Stimulated activated CD8-positive, alpha-beta memory T cell treated with anti-CD3 and anti-CD28 coated beads, Interleukin-7, amount 100 ng/mL, for 24 hours (primary cell): ENCODE measurements around the gene HMBS.
"Not testable (repeated sequence)": the region's sequence is repeated elsewhere in the genome, so short reads cannot be mapped to it uniquely, and the experiment has no call there.

ENCODE experiments used
- DNase-seq: peaks from one replicate; pipeline ENCODE4 v3.0.0-alpha.2; 2020; ENCODE audit warnings: low read depth

Gene HMBS

DNA sequence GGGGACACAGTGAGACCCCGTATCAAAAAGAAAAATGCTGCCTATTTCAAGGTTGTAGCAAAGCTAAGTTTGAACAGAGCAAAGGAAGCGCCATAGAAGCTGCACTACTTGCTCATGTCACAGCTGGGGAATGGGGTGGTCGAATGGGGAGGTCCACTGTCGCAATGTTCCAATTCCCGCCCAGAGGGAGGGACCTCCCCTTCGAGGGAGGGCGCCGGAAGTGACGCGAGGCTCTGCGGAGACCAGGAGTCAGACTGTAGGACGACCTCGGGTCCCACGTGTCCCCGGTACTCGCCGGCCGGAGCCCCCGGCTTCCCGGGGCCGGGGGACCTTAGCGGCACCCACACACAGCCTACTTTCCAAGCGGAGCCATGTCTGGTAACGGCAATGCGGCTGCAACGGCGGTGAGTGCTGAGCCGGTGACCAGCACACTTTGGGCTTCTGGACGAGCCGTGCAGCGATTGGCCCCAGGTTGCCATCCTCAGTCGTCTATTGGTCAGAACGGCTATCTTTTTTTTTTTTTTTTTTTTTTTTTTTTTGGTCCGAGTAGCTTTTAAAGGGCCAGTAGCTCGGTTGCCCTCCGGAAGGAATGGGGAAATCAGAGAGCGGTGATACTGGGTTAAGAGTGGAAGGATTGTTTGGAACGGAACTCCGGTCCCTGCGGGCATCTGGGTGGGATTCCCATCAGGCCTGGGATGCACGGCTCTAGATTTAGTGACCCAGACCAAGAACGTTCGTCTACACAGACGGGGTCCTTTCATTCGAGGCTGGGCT is at the start of gene HMBS:
Gene HMBS (plus strand): TSS at position 219 of the 774 bp plus-strand sequence. CDS start 153 bp downstream, at position 372.
- DNase-seq, result peak; percentile 81

- no peak for DNase-seq
Measured at GRCh38 chr11:119038884-119039283, 45.8 kb upstream of the HMBS start.

GRCh38 chr11:119039471-119039870 is 45.2 kb upstream of the HMBS start:
- DNase-seq, result not testable (repeated sequence)

- no peak for DNase-seq
Measured at GRCh38 chr11:119041821-119042514, 42.7 kb upstream of the HMBS start.

- no peak for DNase-seq
Measured at GRCh38 chr11:119042927-119043326, 41.8 kb upstream of the HMBS start.

- no peak for DNase-seq
Measured at GRCh38 chr11:119044708-119045107, 40.0 kb upstream of the HMBS start.

DNA sequence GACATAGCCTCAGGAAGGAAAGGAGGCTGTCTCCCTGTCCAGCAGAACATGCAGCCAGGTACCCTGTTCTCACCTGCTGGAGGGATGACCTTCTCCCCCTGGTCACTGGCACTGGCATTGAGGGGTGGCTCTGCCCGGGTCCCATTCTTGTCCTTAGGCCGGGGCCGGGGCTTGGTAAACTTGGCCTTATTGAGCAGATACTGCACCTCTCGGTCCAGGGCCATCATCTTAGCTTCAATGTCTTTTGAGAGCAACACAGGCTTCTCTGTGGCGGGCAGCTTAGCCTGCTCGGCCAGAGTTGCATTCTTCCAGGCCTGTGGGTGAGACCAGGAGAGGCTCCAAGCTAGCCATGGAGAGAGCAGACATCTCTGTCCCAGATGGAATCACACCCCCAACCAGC is 38.2 kb upstream of the HMBS start:
- no peak for DNase-seq

DNA sequence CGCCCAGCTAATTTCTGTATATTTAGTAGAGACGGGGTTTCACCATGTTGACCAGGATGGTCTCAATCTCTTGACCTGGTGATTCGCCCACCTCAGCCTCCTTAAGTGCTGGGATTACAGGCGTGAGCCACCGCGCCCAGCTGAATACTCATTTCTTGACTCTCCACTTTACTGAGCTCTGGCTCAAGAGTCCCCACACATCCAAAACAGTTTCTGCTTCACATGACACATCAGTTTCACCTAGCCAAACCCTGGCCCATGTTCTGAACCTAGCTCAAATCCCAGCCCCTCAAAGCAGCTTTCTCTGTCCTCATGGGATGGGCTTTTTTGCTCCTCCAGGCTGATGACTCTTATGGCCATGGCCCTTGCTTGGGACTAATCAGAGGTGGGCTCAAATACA is 37.5 kb upstream of the HMBS start:
- no peak for DNase-seq

DNA sequence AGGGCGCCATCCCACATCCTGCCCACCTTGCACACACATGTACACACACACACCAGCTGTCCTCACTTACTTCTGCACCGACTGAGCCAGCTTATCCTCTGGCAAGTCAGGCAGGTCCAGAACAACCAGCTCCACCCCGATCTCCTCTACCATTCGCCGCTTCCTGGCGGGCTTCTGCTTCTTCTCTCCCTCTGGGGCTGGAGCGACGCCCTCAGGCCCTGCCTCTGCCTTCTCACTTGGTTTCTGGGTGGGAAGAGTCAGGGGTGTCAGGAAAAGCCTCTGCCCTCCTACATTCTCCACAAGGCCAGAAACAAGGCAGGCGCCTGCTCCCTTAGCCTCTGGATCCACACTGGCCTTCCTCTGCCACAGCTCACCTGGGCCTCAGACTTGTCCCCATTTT is 36.0 kb upstream of the HMBS start:
- DNase-seq, result no peak

- no peak for DNase-seq
Measured at GRCh38 chr11:119049081-119049480, 35.6 kb upstream of the HMBS start.

- no peak for DNase-seq
Measured at GRCh38 chr11:119051440-119052162, 33.1 kb upstream of the HMBS start.

DNA sequence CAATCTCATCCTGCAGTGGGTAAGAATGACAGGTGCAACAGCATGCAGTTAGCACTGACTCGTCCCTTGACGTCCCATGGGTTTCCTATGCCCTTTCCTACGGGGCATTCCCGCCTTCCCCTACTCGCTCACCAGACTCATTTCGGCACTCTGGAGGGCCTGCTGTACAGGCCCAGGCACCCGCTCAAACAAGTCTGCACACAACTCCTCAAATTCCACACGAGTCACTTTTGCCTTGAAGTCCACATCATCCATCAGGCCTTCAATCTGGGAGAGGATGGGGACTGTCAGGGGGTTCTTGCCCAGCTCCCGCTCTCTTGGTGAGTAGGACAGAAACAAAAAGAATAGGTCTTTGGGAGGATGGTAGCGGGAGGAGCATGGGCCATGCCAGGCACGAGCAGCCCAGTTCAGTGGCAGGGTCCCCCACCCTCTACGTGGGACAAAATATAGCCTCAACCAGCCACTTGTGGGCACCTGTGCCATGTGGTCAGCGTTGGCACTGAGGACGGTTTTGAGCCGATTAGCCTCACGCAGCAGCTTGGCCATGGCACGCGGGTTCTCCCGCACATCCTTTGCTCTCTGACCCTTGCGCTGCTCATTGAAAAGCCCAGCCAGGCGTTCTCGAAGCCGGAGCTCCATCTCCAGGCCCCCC is 32.4 kb upstream of the HMBS start:
- no peak for DNase-seq

GRCh38 chr11:119054418-119054817 is 30.3 kb upstream of the HMBS start:
- no peak for DNase-seq

GRCh38 chr11:119055901-119056300 is 28.8 kb upstream of the HMBS start:
- DNase-seq, result no peak

DNA sequence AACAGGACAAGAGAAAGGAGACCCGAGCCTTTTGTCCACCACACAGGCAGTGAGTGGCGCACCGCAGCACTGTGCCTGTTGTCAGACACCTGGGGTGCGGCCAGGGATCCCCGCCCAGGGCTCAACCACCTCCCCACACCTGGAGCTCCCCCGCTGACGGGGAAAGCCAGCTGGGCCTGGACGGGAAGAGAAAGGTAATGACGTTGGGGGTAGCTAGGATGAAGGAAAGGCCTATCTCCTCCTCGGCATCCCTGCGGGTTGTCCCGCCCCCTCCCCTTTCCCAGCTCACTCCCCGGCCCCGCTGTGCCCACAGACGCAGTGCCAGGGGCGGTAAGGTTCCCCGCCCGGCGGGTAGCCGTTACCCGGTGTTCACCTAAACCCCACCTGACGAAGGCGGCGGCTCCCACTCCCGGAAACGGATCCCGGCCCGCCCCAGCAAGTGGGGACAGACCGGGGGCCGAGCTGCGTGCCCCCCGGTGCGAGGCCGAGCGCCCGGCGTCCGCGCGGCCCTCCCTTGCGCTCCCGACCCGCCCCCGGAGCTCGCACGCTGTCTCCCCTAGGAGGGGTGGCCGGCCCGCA is 28.2 kb upstream of the HMBS start:
- no peak for DNase-seq

- DNase-seq, result peak; percentile 99
Measured at GRCh38 chr11:119057000-119057769, 27.5 kb upstream of the HMBS start, which contains the start of gene HYOU1. Gene HYOU1 (minus strand): TSS chr11:119057205. CDS start chr11:119056160, 1,045 bp downstream.

DNA sequence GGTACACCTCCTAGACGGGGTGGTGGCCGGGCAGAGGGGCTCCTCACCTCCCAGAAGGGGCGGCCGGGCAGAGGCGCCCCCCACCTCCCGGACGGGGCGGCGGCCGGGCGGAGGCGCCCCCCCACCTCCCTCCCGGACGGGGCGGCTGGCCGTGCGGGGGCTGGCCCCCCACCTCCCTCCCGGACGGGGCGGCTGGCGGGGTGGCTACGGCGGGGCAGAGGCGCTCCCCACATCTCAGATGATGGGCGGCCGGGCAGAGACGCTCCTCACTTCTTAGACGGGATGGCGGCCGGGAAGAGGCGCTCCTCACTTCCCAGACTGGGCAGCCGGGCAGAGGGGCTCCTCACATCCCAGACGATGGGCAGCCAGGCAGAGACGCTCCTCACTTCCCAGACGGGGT is 25.6 kb upstream of the HMBS start:
- DNase-seq, result not testable (repeated sequence)

GRCh38 chr11:119061256-119061655 is 23.4 kb upstream of the HMBS start:
- no peak for DNase-seq

DNA sequence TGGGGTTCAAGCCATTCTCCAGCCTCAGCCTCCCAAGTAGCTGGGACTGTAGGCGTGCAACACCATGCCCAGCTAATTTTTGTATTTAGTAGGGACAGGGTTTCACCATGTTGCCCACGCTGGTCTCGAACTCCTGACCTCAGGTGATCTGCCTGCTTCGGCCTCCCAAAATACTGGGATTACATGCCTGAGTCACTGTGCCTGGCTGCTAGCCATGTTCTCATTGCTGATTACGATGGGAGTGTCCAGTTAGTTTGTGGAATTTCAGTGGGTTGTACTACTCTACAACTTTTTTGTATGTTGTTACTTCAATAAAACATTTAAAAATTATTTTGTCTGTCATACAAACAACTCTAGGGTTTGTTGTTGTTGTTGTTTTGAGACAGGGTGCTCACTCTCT is 21.9 kb upstream of the HMBS start:
- DNase-seq, result no peak

DNA sequence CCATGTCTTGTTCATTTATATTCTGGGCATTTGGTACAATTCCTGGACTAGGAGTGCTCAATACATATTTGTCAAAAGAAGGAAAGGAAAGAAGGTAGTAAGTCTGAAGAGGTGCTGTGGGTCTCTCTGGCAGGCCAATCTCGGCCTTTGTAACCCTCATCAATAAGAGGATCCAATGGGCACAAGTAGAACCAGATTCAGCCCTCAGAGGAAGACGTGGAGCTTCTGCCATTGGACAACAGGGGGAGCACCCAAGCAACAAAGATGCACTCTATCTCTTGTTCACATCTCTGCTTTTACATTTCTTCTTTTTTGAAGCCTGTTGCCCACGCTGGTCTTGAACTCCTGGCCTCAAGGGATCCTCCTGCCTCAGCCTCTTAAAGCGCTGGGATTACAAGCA is 19.3 kb upstream of the HMBS start:
- DNase-seq, result no peak
